BJ (cell line): ENCODE measurements around the gene ACOX1. TPM values are rescaled to one million over a fixed set of nuclear protein-coding genes. Genes with fewer than 3 reads are reported as not detected.
A peak's percentile ranks its signal among the peaks of the same experiment; 100 is the strongest.

ENCODE experiments used
- CTCF ChIA-PET: fragments of 350-600 bp; formaldehyde crosslinking; extraction: SDS; loops from one replicate; lab custom pipeline; 2021; ENCODE audit warnings: antibody characterized with exemption, inconsistent platforms; lab: Yijun Ruan, JAX
- POLR2A ChIA-PET: fragments of 300-600 bp; sonication (Branson Sonifier 250); formaldehyde crosslinking; extraction: SDS; loops from one replicate; lab custom pipeline; 2021; ENCODE audit warnings: antibody characterized with exemption; lab: Charles Lee
- DNase-seq: peaks from one replicate; pipeline ENCODE4 v3.0.0-alpha.2; 2011; ENCODE audit warnings: low read depth
- H3K27me3 ChIP-seq: 2 replicates; pipeline ENCODE4 v1.6.0; 2011; ENCODE audit warnings: low read length; ENCODE audit not compliant: control insufficient read depth, insufficient read depth
- H3K36me3 ChIP-seq: 2 replicates; pipeline ENCODE4 v1.5.1; 2011; ENCODE audit warnings: low read length; ENCODE audit not compliant: control insufficient read depth, insufficient read depth
- H3K4me3 ChIP-seq: 2 replicates; pipeline ENCODE4 v1.5.1; 2011; ENCODE audit warnings: low read depth, mild to moderate bottlenecking, control low read depth, low read length
- CTCF ChIP-seq: IDR thresholded peaks from 2 replicates; pipeline ENCODE4 v1.5.1; 2011; ENCODE audit warnings: low read depth, mild to moderate bottlenecking, control low read depth, inconsistent platforms, low read length, moderate library complexity; ENCODE audit not compliant: insufficient read depth
- polyA plus RNA-seq: library from polyadenylated mRNA; depleted of rRNA; stranded (reverse); fragments of >200 nt; gene quantifications from 2 replicates; pipeline ENCODE4 v1.2.3, GENCODE V29; 2011

Gene ACOX1
- polyA plus RNA-seq, 1 experiment = 33.6 TPM

DNA sequence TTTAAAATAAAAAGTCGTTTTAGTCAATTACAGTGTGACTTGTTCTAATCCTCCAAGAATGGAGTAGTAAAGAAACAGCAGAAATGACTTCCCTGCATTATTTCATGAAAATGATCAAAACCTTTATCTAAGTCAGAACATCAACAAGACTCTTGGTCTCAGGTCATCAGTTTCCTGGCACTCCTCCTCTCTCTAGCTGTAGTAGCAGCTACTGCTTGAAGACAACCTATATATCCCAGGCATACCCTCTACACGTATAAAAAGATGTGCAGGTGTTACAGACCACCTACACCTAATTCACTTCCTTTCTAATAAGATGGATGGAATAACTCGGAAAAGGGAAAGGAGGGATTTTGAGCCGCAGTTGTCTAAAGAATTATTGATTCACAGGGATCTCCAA lies 36.5 kb downstream of the ACOX1 start:
- POLR2A ChIA-PET = no interaction called here
- Histone ChIP-seq H3K27me3 (no peaks in the 10 kb centered on the region), H3K4me3 (no peak overlapping the region), H3K36me3 (no peaks in the 10 kb centered on the region)
- no peak for DNase-seq
- no peak for TF ChIP-seq CTCF
- CTCF ChIA-PET = interaction anchor here (1.7 kb wide), 1 partner anchor 63 kb away, joined by 7 read pairs; no protein-coding TSS in a partner anchor

DNA sequence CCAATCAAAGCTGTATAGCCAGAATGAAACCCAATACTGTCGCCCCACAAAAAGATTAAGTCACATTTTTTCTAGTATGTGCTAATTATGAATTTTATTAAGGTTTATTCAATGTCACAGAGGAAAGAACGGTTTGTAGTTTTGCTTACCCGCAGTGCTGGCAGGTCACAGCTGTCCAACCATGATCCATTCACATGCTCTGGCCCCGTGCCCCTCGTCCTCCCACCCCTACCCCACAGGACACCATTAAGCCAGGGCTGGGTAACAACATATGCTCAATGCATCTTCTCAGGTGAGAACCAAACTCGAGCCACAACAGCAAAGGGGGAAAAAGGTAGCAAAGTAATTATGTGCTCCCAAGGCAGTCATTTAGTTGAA lies 37.5 kb downstream of the ACOX1 start:
- Histone ChIP-seq H3K27me3 (no peaks in the 10 kb centered on the region), H3K4me3 (peak overlapping the region; percentile 23; the same call in 1 of the 2 replicates), H3K36me3 (no peaks in the 10 kb centered on the region)
- ChIA-PET CTCF (interaction anchor here (1.0 to 1.7 kb wide), 2 partner anchors 11 to 64 kb away, joined by 3 to 7 read pairs; no protein-coding TSS in a partner anchor), POLR2A (interaction anchor here (0.5 kb wide), 1 partner anchor 285 kb away, joined by 3 read pairs; no protein-coding TSS in a partner anchor)
- TF ChIP-seq CTCF = no peak
- DNase-seq = no peak

- H3K27me3 ChIP-seq = no peaks in the 10 kb centered on the region
- H3K36me3 ChIP-seq = no peaks in the 10 kb centered on the region
- ChIA-PET POLR2A (no interaction called here), CTCF (interaction anchor here (1.0 to 1.7 kb wide), 2 partner anchors 11 to 65 kb away, joined by 3 to 7 read pairs; no protein-coding TSS in a partner anchor)
- DNase-seq = peak; percentile 73
- H3K4me3 ChIP-seq = peak within 1 kb of the TSS; percentile 60
- TF ChIP-seq CTCF = 0 out of 2 replicates have a peak, but pooled peaks have one; percentile 6
Observed at GRCh38 chr17:75940727-75941441, 38.1 kb downstream of the ACOX1 start, which contains the start of gene FBF1. FBF1 (minus strand) TSS chr17:75941042; CDS start chr17:75938149, 2,893 bp downstream.

DNA sequence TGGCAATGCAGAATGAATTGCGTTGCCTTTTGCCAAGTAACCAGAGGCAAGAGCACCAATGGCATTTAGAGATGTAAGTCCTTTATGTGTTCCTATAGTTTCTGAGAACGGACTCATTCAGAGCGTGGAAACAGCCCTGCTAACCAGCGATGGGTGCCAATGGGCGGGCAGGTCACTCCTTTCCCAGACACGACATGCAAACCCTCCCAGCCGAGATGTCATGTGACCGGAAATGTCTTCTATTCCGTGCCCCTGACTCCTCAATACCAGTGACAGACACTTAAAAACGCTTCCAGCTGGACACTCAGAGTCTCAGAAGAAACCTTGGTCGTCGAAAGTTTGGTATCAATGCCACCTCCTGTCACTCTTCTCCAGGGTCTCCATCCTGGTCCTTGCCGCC lies 41.3 kb downstream of the ACOX1 start:
- H3K27me3 ChIP-seq = no peaks in the 10 kb centered on the region
- ChIA-PET CTCF (no interaction called here), POLR2A (no interaction called here)
- no peak overlapping the region for H3K4me3 ChIP-seq
- TF ChIP-seq CTCF = no peak
- no peaks in the 10 kb centered on the region for H3K36me3 ChIP-seq
- DNase-seq = no peak

- Histone ChIP-seq H3K36me3 (no peaks in the 10 kb centered on the region), H3K4me3 (no peak overlapping the region), H3K27me3 (no peaks in the 10 kb centered on the region)
- DNase-seq = no peak
- ChIA-PET CTCF (interaction anchor here (0.8 kb wide), 1 partner anchor 453 kb away, joined by 3 read pairs; no protein-coding TSS in a partner anchor), POLR2A (interaction anchor here (0.5 kb wide), 1 partner anchor 15 kb away, joined by 8 read pairs; no protein-coding TSS in a partner anchor)
- TF ChIP-seq CTCF = no peak
Observed at GRCh38 chr17:75933808-75934207, 45.2 kb downstream of the ACOX1 start.
